Daoy (cell line): ENCODE results near the gene ELL3. TPM values are rescaled to one million over a fixed set of nuclear protein-coding genes. Genes with fewer than 3 reads are reported as not detected.
A peak's percentile ranks its signal among the peaks of the same experiment; 100 is the strongest.
"Not testable (repeated sequence)": the region's sequence is repeated elsewhere in the genome, so short reads cannot be mapped to it uniquely, and the experiment has no call there.

ENCODE experiments used
- DNase-seq: peaks from one replicate; pipeline ENCODE4 v3.0.0-alpha.2; 2015; ENCODE audit warnings: low read depth
- total RNA-seq: library from RNA; depleted of rRNA; stranded (reverse); fragments of >200 nt; shearing (Covaris generic); gene quantifications from 2 replicates; pipeline ENCODE4 v1.2.3, GENCODE V29; 2014; rRNA removed

The ELL3 gene
- 1.2 TPM in 1 of 2 replicates, not detected in the other for total RNA-seq

DNA sequence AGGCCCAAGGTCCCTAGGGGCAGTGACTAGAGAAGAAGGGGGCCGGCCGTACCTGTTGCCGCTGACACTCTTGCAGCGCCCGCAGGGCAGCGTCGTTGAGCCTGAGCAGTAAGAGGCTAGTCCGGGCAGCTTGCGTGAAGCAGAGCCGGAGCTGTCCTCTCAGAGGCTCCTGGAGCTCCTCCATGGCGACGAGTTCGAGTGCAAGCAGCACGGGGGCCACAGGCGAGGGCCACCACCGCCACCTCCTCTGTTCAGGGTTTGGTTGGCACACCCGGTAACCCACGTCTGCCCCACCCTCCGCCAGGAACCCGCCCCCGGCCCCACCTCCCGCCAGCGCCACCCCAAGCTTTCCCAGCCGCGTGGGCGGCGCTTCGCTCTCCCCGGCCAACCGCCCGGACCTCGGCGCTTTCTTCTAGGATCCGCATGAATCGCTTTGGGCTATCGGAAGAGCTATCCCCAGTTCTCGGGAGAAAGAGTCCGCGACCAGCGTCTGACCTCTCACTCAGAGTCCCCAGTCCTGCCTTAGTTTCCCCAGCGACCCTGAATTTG lies at the start of gene ELL3:
TSS of gene ELL3 (minus strand) at position 249 of the 549 bp plus-strand sequence. CDS start at position 184, 65 bp downstream.
- peak; percentile 81 for DNase-seq

DNA sequence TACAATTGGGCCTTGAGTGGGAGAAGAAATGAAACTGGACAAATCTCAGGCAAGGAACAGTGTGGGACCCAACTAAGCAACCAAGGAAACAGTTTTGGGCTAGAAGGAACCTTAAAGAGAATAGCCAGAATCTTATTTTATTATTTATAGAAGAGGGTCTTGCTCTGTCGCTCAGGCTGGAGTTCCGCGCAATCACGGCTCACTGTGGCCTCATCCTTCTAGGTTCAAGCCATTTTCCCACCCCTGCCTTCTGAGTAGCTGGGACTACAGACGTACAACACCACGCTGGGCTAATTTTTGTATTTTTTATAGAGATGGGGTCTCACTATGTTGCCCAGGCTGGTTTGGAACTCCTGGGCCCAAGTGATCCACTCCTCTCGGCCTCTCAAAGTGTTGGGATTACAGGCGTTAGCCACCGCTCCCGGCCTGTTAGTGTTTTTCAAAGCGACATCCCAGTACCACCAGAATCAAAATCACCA lies 49.3 kb upstream of the ELL3 start:
- DNase-seq, result no peak

- not testable (repeated sequence) for DNase-seq
Measured at GRCh38 chr15:43825305-43825704, 48.5 kb upstream of the ELL3 start.

DNA sequence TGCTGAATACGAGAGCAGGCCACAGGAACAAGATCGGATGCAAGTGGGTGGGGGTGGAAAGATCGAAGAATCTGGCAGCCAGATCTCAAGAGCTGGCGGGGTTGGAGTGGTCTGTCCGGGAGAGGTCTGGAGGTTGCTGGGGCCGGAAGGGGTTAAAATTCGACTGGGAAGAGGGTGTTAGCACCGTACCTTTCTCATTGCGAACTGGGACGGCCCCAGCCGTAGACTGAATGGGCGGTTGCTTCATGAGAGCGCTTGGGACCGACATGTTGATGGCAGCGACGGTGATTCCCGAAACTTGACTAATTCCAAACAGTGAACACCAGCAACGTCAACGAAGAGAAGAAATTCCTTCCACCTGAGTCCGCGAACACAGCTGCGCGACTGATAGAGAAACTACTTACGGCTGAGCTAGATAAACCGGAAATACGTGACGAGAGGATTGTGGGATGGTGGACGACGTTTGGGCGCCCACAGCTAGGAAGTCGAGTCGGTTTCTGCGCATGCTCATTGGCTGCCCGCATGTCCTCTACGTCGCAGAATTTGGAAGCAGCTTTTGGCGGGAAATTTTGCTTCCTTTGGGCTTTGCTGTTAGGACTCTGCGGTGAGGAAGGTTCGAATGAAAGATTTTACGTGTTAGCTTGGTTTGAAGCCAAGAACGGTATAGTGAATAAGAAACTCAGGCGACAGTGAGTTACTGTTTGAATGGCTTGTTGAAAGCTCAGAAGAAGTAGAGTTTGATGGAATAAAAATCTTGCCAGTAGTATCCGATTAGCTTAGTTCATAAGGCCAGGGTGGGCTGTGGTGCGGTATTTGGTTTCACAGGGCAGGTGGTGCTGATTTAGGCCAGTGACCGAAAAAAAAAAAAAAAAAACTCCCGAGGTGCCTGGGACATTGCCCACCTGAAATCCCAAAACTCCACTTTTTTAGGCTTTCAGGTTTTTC lies 47.8 kb upstream of the ELL3 start, which contains the start of gene MFAP1:
TSS of gene MFAP1 (minus strand) at position 389 of the 945 bp plus-strand sequence. CDS start at position 268, 121 bp downstream.
- peak; percentile 96 for DNase-seq

GRCh38 chr15:43821505-43821904 lies 44.7 kb upstream of the ELL3 start:
- DNase-seq, result no peak

- not testable (repeated sequence) for DNase-seq
Measured at GRCh38 chr15:43815064-43815463, 38.3 kb upstream of the ELL3 start.

DNA sequence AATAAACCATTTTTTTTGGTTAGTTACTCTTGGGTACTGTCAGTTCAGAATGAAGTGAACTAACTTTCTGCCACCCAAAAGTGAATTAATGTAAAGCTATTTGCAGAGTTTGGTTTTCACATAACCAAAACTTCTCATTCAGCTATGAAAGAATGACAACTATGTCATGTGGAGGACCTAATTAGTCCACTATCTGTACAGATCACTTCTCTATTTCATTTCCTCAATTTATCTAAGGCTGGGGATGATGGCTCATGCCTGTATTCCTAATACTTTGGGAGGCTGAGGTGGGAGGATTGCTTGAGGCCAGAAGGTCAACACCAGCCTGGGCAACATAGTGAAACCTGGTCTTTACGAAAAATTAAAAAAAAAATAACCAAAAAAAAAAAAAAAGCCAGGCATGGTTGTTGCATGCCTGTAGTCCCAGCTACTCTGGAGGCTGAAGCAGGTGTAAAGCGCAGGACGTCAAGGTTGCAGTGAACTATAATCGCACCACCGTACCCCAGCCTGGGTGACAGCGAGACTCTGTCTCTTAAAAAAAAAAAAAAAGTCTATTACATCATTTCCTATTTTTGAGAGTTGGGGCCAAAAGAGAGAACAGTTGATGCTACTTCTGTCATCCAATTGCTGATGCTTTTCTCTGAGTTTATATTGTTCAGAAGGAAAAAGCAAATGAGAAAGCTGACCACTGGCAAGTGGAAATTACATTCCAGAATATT lies 32.4 kb upstream of the ELL3 start:
- DNase-seq, result no peak

DNA sequence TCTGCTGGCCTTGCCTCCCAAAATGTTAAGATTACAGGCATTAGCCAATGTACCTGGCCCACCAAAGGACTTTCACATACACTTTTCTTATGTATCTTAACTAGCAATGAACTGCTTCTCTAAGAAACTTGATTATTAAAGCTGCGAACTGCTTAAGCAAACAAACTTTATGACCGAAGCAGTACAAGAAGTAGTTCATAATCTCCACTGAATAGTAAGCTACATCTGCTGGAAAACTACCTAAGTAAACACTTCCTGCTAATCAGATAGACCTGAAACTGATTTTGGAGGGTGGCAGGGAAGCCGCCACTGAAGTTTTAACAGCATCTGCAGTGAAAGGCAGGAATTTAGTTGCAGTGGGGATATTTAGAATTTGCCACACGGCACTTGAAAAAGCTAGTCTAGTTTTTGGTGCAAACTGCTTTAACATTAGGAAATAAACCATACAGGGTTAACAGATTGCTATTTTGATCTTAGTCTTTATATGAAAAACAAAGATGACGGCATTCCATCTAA lies 31.7 kb upstream of the ELL3 start:
- no peak for DNase-seq

DNA sequence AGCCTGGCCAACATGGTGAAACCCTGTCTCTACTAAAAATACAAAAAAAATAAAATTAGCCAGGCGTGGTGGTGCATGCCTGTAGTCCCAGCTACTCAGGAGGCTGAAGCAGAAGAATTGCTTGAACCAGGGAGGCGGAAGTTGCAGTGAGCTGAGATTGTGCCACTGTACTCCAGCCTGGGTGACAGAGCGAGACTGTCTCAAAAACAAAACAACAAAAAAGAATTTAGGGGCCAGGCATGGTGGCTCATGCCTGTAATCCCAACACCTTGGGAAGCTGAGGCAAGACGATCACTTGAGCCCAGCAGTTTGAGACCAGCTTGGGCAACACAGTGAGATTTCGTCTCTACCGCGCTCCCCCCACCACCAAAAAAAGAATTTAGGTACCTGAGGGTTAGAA lies 25.9 kb upstream of the ELL3 start:
- DNase-seq, result not testable (repeated sequence)

DNA sequence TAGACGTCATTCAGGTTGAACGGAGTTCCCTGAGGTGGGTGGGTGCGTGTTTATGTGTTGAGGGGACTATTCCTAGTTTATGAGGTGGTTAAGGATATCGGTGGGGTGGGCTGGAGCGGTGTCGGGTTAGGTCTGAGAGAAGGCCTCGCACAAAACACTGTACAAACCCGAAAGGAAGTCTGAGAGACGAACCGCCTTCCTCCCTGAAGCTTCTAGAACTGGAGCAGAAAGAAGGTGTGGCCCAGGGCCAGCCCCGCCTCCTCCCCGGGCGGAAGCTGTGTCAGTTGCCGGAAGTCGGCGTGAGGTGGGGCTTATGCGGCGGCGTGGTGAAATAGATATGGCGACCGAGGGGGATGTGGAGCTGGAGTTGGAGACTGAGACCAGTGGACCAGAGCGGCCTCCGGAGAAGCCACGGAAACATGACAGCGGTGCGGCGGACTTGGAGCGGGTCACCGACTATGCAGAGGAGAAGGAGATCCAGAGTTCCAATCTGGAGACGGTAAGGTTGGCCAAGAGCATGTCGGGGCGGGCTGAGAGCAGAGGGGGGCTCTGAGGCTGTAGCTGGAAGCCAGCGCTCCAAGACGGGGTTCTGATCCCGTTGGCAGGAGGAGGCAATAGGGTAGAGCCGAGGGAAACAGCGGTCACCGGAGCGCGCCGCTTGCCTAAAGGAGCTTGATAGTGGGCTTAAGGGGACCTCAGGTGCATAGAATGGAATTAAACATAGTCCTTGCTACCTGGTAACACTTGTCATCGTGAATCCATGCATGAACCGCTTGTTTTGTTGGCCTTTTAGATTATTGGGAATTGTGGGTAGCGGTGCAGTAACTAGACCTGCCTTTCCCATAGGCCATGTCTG lies 23.7 kb upstream of the ELL3 start, which contains the start of gene HYPK:
TSS of gene HYPK (plus strand) at position 314 of the 856 bp plus-strand sequence. CDS start at position 338, 24 bp downstream.
- peak; percentile 91 for DNase-seq

- no peak for DNase-seq
Measured at GRCh38 chr15:43799945-43800285, 23.1 kb upstream of the ELL3 start, which contains the start of gene SERINC4. Gene SERINC4 (minus strand): TSS chr15:43800220. CDS start chr15:43799986, 234 bp downstream.

- DNase-seq, result no peak
Measured at GRCh38 chr15:43799209-43799944, 22.6 kb upstream of the ELL3 start.

DNA sequence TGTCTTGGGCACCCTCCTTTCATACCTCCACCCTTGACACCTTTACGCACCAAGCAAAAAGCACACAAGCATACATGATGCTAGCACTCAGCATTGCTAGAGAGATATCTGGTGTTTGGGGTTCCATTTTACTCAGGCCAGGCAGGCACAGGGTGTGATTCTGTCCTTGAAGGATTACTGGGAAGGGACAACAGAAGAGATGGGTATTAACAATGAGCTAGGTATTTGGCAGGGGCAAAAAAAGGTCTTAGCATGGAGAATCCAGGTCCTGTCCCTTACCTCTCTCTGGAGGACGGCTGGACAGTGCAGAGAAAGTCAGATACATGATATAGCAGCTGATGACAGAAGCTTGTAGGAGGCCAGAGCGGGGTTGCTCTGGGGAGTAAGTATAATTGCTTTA lies 19.8 kb upstream of the ELL3 start:
- DNase-seq, result no peak

GRCh38 chr15:43795997-43796396 lies 19.2 kb upstream of the ELL3 start:
- no peak for DNase-seq

DNA sequence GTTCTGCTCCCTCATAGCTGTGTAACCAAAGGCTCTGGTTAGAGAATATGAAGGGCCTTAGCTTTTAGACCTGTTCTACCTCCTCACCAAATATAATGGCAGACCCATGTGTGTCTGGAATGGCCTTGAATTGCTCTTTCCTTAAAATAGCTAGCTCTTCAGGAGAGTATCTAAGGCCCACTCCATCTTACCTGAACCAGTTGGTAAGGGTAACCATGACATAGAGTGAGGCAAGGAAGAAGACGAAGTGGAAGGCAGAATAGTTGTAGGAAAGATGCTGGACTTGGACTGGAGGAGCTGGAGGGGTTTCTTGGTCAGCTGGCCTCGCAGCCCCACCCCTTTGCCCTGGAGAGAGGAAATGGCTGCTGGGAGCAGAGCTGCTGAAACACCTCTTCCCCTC lies 18.4 kb upstream of the ELL3 start:
- DNase-seq, result no peak

- peak; percentile 15 for DNase-seq
Measured at GRCh38 chr15:43794269-43795037, 17.7 kb upstream of the ELL3 start.

DNA sequence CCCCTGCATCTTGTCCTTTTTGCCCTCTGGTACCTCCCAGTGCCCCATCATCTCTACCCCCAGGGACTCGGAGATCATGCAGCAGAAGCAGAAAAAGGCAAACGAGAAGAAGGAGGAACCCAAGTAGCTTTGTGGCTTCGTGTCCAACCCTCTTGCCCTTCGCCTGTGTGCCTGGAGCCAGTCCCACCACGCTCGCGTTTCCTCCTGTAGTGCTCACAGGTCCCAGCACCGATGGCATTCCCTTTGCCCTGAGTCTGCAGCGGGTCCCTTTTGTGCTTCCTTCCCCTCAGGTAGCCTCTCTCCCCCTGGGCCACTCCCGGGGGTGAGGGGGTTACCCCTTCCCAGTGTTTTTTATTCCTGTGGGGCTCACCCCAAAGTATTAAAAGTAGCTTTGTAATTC lies 16.9 kb upstream of the ELL3 start:
- DNase-seq, result no peak

DNA sequence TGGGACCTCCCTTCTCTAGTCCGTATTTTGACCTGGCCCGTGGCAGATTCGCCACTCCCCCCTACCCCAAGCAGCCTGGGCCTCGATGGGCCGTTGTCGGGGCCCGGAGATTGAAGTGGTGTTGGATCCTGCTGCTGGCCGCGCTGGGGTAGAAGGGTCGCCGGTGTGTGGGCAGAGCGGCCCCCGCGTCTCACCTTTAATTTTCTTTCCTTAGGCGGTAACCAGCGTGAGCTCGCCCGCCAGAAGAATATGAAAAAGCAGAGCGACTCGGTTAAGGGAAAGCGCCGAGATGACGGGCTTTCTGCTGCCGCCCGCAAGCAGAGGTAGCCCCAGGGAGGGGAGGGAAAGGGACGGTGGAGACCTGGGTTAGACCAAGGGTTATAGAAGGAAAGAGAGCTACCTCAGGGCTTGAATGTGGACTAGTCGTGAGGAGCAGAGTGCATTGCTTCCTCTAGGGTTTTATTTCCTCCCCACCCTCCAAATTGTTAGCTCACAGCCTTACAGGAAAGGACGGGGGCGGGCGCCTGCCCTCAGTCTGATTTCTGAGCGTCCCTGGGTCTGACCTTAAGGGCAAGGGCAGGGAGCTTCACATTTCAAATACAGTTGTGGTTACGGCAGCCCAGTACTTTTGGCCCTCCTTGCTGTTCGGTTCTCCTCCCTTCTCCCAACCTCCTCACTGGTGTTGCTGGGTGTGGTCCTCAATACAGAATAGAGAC lies 16.2 kb upstream of the ELL3 start:
- peak; percentile 21 for DNase-seq
